ENCODE measurements around the gene CBLN2.

Gene CBLN2

DNA sequence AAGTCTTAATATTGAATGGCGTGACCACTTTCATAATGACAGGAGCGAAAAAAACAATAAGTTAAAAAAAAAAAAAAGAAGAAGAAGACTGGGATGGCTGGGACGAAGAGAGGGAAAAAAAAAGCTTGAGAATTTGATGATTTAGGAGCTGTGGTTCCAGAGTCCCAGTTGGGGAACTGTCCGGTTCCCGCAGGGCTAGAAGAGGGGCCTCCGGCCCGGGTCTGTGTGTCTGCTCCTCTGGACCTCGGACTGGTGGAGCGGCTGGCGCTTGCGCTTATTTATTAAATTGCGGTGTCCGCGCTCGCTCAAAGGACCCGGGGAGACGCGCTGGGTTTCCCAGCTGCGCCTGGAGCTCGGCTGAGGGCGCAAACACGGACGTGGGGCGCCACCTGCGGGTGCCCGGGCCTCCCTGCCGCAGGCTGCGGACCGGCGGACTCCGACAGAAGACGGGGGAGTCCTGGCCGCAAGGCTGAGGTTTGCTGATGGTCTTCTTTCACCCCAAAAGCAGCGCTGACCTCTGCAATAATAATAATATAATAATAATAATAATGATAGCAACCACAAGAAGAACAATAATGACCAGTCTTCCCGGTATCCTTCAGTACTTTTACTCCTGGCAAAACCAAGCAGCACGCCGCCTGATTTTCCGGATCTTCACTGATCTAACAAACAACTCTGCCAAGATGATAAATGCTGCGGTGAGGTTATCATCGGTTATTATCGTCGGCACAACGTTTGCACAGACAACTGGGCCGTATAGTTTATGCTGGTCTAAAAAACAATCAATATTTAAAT, at the start of gene CBLN2:
TSS of gene CBLN2 (minus strand) at position 251 of the 795 bp plus-strand sequence. CDS start 2,182 bp downstream, outside the sequence.
- peak; percentile 91 for DNase-seq

DNA sequence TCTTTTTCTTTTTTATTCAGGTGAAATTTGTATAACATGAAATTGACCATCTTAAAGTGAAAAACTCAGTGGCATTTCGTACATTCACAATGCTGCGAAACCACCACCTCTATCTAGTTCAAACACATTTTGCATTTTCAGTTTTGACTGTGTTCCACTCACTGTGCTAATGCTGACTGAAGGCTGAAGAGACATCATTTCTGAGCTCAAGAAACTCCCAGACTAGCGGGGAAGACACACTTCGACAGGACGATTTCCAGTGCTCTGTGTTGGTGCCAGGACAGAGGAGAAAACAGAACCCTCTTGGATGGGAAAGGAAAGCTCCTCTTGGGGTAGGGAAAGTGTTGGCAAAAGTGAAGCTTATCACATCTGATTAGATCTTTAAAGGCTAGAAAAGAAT, 44.2 kb upstream of the CBLN2 start:
- DNase-seq: no peak

DNA sequence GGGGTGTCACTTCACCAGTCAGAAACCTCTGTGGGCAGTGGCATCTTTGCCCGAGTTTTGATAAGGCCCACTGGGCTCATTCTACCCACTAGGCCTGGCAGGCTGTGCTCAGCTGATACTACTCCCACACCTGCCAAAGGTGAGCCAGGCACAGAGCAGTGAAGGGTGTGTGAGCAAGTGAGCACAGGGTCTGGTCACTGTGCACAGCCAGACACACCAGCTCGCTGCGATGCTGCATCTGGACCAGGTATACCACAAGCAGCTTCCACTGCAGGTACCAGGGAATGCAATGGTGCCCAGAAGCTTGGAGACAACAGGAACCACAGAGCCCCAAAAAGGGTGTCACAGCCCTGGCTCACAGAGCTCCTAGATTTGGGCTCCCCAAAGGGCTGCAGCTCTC, 40.6 kb upstream of the CBLN2 start:
- DNase-seq: no peak

DNA sequence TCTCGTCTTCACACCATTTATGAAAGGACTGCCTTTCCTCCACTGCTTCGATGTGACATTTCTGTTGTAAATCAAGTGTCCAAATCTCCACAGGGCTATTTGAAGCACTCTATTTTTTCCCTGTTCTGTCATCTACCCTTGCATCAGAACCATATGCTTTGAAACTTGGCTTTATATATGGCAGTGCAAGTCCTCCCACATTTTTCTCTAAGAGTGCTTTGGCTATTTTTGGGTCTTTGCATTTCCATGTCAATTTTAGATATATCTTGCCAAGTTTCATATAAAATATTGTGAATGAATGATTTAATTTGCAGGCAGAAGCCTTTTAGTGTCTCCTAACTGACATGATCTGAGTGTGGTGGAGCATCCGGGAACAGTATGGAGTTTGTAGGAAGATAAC, 37.8 kb upstream of the CBLN2 start:
- DNase-seq: no peak

DNA sequence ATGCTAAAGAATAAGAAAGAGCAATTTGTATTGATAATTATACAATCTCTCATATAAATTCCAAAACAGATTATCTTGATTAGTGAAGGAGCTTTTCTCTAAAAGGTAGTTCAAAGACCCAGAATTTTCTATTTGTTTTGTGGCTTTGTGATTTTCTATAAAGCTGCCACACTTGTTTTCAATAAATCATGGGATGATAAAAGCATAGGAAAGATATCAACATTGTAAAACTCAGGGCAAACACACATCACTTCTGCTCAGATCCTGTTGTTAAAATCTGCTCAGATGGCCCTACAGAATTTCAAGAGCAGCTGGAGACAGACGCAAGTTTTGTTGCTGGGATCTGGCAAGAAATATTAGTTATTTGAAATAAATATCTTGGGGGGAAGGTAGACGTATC, 28.8 kb upstream of the CBLN2 start:
- DNase-seq: no peak

DNA sequence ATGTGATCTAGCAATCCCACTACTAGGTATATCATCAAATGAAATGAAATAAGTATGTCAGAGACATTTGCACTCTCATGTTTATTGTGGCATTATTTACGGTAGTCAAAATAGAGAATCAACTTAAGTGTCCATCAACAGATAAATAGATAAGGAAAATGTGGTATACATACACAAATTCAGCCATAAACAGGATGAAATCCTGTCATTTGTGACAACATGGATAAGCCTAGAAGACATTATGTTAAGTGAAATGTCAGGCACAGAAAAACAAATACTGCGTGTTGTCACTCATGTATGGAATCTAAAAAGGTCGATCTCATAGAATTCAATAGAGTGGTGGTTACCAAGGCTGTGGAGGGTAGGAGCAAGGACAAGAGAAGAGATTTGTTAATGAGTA, 22.1 kb upstream of the CBLN2 start:
- no peak for DNase-seq

DNA sequence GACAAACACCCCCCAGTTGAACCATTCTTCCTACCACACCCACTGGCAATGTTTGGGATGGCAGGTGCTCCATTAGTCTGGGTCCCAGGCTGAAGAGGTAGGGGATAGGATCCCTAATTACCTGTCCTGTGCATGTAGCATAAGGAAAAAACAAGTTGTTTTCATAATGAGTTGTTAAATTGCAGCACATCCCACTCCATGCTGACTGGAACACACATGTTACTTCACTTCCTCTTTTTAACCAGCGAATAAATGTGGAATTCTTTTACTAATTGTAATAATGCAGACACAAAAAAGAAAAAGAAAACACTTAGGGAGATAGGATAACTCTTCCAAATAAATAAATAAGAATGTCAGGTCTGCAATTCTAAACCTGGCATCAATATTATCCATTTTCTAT, 11.8 kb upstream of the CBLN2 start:
- DNase-seq: no peak

DNA sequence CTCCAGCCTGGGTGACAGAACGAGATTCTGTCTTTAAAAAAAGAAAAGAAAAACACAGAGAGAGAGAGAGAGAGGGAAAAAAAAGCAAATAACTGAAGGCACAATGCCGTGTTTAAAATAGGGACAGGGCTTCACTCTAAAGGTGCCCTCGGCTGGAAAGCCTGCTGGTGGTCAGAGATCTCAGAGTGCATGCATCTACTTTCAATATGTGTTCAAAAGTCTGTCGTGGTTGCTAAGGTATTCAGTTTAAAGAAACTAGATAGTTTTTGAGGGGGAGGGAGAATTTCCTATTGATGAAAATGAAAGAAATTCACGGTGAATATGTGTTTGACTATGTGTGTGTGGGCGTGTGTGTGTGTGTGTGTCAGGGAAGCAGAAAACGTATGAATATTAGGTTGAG, 11.0 kb upstream of the CBLN2 start:
- DNase-seq: no peak

DNA sequence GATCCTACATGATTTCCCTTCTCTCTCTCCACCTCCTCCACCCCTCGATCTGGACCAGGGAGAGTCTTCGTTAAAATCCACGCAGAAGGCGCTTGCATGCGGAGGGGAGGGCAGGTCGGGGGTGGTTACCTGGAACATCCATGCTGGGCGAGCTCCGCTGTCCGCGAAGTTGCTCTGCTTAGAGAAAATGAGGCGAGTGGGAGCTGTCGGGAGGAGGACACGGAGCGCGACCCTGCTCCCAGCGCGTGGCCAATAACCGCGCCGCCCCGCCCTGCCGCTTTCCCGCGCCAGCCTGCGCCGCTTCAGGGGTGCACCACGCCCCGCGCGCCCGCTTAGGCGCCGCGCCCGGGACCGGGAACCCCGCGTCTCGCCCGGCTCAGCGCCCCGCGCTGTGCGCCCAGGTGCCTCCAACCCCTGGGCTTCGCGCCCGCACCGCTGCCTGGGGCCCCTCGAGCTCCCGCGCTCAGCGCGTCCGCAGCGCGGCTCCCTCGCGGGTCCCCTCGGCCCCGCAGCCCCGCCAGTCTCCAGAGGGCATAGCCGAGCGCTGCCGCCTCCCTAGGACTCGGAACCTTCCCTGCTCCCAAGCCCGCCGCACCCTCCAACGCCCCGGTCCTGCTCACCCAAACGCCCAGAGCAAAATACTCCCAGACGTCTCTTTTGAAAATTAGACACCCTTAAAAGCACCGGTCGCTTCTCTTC, 636 bp downstream of the CBLN2 start:
- DNase-seq: peak; percentile 62

DNA sequence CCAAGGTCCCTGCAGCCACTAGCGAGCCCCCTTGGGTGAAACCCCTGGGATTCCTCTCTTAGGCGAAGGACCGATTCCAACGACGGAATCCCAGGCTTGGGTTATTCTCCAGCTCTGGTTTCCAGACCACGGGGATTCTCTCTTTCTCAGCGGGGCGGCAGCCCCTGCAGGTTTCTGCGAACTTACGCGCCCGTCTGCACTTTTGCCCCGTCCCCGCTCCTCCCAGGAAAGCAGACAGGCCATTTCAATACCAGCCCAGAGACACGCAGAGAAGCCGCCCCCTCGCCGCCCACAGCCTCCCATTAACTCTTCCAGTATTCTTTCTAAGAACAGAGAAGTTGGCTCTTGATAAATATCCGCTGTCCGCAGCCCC, 1.2 kb downstream of the CBLN2 start:
- peak; percentile 57 for DNase-seq

DNA sequence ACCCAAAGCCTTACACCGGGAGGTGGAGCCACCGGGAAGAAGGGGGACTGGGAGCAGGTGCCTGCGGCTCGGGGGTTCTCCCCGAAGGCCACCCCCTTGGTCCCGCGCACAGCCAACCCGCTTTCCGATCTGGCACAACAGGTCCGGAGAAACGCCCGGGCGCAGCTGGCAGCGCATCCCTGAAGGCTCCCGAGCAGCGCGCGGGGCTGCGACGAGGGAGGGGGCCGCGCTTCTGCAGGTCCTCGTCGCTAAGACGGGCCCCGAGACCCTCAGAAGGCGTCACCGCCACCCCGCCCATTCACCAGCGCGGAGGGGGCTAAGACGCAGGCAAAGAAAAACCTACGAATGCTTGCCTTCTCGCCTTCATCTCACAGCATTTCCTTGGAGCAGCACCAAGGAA, 1.8 kb downstream of the CBLN2 start:
- DNase-seq: peak; percentile 67

DNA sequence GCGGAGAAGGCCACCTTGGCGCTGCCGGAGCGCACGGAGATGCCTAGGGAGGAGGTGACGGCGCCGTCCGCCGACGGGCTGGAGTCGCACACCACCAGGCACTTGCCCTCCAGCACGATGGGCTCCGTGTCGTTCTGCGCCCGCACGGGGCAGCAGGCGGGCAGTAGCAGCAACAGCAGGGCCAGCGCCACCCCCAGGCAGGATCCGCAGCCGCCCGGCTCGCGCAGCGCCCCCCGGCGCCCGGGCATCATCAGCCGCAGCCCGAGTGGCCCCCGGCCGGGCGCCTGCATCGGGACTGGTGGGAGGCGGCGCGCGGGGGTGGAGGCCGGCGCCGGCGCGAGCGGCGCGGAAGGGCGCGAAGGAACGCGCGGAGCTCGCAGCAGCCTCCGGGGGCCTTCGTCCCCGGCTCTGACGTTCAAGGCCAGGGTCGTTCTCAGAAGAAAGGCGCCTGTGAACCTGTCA, 2.2 kb downstream of the CBLN2 start:
- peak; percentile 74 for DNase-seq

DNA sequence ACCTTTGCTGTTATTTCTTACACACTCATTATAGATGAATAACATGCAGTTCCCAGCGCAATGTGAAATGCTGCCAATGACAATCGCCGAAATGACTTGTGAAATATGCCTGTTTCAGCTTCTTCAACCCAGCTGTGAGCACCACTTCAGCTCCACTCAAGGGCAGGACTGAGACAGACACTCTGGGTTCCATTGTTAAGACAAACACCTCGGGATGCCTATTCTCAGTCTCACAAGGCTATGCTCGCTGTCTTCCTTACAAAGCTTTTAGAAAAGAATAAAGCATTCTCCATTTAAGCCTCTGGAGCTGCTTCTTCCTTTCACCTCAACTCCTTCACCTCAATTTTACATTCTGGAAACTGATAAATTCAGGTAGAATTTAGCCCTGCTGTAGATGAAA, 4.2 kb downstream of the CBLN2 start:
- DNase-seq: no peak

DNA sequence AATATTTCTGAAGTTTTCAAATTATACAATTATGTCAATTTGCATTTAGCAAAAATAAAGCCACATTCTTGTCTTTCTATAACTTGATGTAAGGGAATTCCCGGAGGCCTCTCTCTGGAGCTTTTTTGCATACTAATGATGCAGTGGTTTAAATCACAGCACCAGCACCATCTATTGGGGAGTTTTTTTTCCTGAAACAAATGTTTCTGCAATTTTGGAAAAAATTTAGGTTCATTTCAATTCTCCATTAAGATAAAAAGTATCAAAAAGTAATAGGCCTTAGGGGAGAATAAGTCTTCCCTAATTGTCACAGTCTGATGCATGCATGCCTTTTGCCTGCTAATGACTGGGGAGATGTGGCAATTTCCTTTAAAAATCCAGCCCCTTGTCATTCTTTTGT, 13.5 kb downstream of the CBLN2 start:
- no peak for DNase-seq

DNA sequence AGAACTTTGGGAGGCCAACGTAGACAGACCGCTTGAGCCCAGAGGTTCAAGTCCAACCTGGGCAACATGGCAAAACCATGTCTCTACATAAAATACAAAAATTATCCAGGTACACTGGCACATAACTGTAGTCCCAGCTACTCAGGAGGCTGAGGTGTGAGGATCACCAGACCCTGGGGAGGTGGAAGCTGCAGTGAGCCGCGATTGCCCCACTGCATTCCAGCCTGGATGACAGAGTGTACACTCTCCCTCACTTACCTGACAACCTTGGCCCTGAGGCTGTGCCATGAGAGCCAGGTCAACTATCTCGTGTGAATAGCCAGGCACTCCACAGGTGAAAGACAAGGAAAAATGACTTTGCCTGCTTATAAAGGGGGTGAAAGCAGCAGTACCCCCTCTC, 39.3 kb downstream of the CBLN2 start:
- DNase-seq: no peak

DNA sequence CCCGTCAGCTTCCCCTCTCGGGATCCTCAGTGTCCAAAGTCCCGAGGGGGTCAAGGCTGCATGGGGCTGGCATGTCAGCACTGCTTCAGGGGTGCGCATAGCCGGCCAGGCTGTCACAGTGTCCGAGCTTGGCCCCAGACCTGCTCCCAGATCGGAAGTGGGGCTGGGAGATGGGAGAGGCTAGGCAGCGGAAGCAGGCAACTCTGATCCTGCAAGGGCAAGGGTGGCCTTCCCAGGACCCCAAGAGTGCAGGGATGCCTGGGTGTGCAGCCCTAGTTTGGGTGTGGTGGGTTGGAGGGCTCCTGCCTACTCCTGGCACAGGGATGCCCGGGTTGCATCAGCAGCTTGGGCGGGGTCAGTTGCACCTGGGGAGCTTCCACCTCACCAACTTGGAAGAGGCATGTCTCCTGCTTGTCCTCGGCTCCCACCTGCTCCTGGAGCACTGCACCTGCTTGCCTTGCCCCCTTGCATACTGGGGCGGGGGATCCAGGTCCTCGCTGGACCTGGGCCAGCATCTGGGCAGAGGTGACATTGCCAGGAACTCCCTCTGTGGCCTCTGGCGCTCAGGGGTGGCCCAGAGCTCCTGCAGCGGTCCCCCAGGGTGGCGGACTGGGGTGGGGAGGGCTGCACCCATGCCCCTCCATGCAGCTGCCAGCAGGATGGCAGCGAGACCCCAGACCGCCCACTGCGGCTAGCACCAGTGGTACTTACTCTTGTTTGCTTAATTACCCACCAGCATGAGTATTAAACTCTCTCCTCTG, 41.3 kb downstream of the CBLN2 start:
- DNase-seq: no peak

DNA sequence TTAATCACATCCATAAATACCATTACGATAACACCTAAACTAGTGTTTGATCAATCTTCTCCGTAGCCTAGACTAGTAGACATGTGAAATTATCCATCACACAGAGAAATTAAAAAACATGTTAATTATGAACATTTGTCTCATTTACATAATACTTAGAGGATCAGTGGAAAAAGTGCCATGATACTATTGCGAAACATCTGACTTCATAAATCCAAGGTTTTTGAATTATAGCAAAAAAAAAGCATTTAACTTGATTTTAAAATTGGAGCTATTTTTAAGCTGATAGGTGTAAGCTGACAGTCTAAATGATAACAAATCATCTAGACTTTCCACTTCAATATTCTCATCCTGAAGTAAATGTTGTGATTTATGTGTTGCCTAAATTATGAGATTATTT, 51.6 kb downstream of the CBLN2 start:
- no peak for DNase-seq

All from NCI-H345 (cell line).